Activated CD4-positive, alpha-beta T cell treated with anti-CD3 and anti-CD28 coated beads, Interleukin-2, amount 10 ng/mL, durations not matched to agents 7 days and 5 days (primary cell): Measurements from ENCODE around the gene BHLHE40. TPM values are rescaled to one million over a fixed set of nuclear protein-coding genes. Genes with fewer than 3 reads are reported as not detected.

Source experiments
- CTCF ChIA-PET: fragments of 350-600 bp; sonication (Branson Sonifier 250); formaldehyde crosslinking; loops from one replicate; lab custom pipeline; 2021; ENCODE audit warnings: antibody characterized with exemption; lab: Charles Lee
- POLR2A ChIA-PET: fragments of 350-600 bp; sonication (Branson Sonifier 250); formaldehyde crosslinking; loops from one replicate; lab custom pipeline; 2021; ENCODE audit warnings: antibody characterized with exemption; lab: Charles Lee
- DNase-seq: peaks from one replicate; pipeline ENCODE4 v3.0.0-alpha.2; 2020
- H3K27ac Mint-ChIP-seq: one replicate; pipeline ENCODE4 v1.8.0; 2021; ENCODE audit warnings: mild to moderate bottlenecking, moderate library complexity, mixed read lengths
- H3K27me3 Mint-ChIP-seq: one replicate; pipeline ENCODE4 v1.8.0; 2021; ENCODE audit warnings: mixed read lengths
- H3K36me3 Mint-ChIP-seq: one replicate; pipeline ENCODE4 v1.8.0; 2021; ENCODE audit warnings: low read depth, mixed read lengths
- H3K4me1 Mint-ChIP-seq: one replicate; pipeline ENCODE4 v1.8.0; 2021; ENCODE audit warnings: mixed read lengths
- H3K4me3 Mint-ChIP-seq: one replicate; pipeline ENCODE4 v1.8.0; 2021; ENCODE audit warnings: mild to moderate bottlenecking, moderate library complexity, mixed read lengths
- H3K9me3 Mint-ChIP-seq: one replicate; pipeline ENCODE4 v1.8.0; 2021; ENCODE audit warnings: mixed read lengths
- total RNA-seq, 2 experiments: library from RNA; stranded (reverse); gene quantifications; one replicate each; pipeline ENCODE4 v1.2.3, GENCODE V29; 2021

Gene BHLHE40
- total RNA-seq, 2 experiments from 2014 or later: 105 to 112 TPM

GRCh38 chr3:5019411-5020241 lies 40.4 kb downstream of the BHLHE40 start:
- peaks cover under 1% of the 10 kb centered on the region for H3K27me3 Mint-ChIP-seq
- peaks cover 2% of the 10 kb centered on the region for H3K36me3 Mint-ChIP-seq
- peak; percentile 88 for DNase-seq
- ChIA-PET CTCF (interaction anchor here (0.6 to 3.6 kb wide), 9 partner anchors 17 to 304 kb away, joined by 3 to 23 read pairs (median 3); partner anchors contain the start of gene BHLHE40), POLR2A (interaction anchor here (1.3 kb wide), 1 partner anchor 41 kb away, joined by 5 read pairs; no protein-coding TSS in a partner anchor)
- peak overlapping the region; percentile 0 for H3K4me3 Mint-ChIP-seq
- H3K27ac Mint-ChIP-seq: peak overlapping the region; percentile 47
- H3K9me3 Mint-ChIP-seq: no peaks in the 10 kb centered on the region
- peaks cover 75% of the 10 kb centered on the region for H3K4me1 Mint-ChIP-seq

GRCh38 chr3:5020242-5020722 lies 41.0 kb downstream of the BHLHE40 start:
- Mint-ChIP-seq H3K36me3 (no peaks in the 10 kb centered on the region), H3K27me3 (no peaks in the 10 kb centered on the region), H3K4me3 (no peak overlapping the region), H3K9me3 (no peaks in the 10 kb centered on the region), H3K4me1 (peaks cover 71% of the 10 kb centered on the region), H3K27ac (no peak overlapping the region)
- ChIA-PET POLR2A (no interaction called here), CTCF (interaction anchor here (1.4 to 5.3 kb wide), 4 partner anchors 9 to 40 kb away, joined by 3 to 26 read pairs (median 22); partner anchors contain the start of gene BHLHE40)
- DNase-seq: no peak

GRCh38 chr3:5021116-5022092 lies 42.2 kb downstream of the BHLHE40 start:
- CTCF ChIA-PET: interaction anchor here (0.6 to 5.3 kb wide), 14 partner anchors 8 to 310 kb away, joined by 3 to 26 read pairs (median 6); partner anchors contain the start of gene BHLHE40
- Mint-ChIP-seq H3K4me1 (peaks cover 67% of the 10 kb centered on the region), H3K9me3 (no peaks in the 10 kb centered on the region), H3K27ac (peak overlapping the region; percentile 63), H3K4me3 (no peak overlapping the region), H3K27me3 (no peaks in the 10 kb centered on the region), H3K36me3 (no peaks in the 10 kb centered on the region)
- no peak for DNase-seq
- POLR2A ChIA-PET: interaction anchor here (1.6 kb wide), 1 partner anchor 41 kb away, joined by 6 read pairs; the partner anchor contains the start of gene BHLHE40

- CTCF ChIA-PET: interaction anchor here (0.7 to 5.3 kb wide), 15 partner anchors 7 to 311 kb away, joined by 3 to 26 read pairs (median 6); partner anchors contain the start of gene BHLHE40
Observed at GRCh38 chr3:5022187-5022965, 43.1 kb downstream of the BHLHE40 start.

GRCh38 chr3:5022966-5023776 lies 43.9 kb downstream of the BHLHE40 start:
- DNase-seq: no peak
- Mint-ChIP-seq H3K9me3 (no peaks in the 10 kb centered on the region), H3K36me3 (no peaks in the 10 kb centered on the region), H3K4me1 (peaks cover 66% of the 10 kb centered on the region), H3K4me3 (no peak overlapping the region), H3K27me3 (no peaks in the 10 kb centered on the region), H3K27ac (no peak overlapping the region)
- CTCF ChIA-PET: interaction anchor here (0.9 to 5.3 kb wide), 12 partner anchors 9 to 312 kb away, joined by 3 to 26 read pairs (median 6); partner anchors contain the start of gene BHLHE40
- POLR2A ChIA-PET: interaction anchor here (0.6 to 1.0 kb wide), 2 partner anchors 39 to 180 kb away, joined by 3 read pairs; no protein-coding TSS in a partner anchor

More at GRCh38 chr3:5022187-5022965, 43.1 kb downstream of the BHLHE40 start:
- Mint-ChIP-seq H3K9me3 (no peaks in the 10 kb centered on the region), H3K4me3 (no peak overlapping the region), H3K27ac (peak overlapping the region; percentile 68), H3K36me3 (no peaks in the 10 kb centered on the region), H3K27me3 (no peaks in the 10 kb centered on the region), H3K4me1 (peaks cover 65% of the 10 kb centered on the region)
- DNase-seq: no peak
- POLR2A ChIA-PET: interaction anchor here (0.6 to 1.6 kb wide), 4 partner anchors 38 to 179 kb away, joined by 3 to 6 read pairs (median 4); partner anchors contain the start of gene BHLHE40

- Mint-ChIP-seq H3K4me3 (no peak overlapping the region), H3K27ac (no peak overlapping the region), H3K27me3 (no peaks in the 10 kb centered on the region), H3K36me3 (no peaks in the 10 kb centered on the region), H3K9me3 (no peaks in the 10 kb centered on the region), H3K4me1 (peaks cover 59% of the 10 kb centered on the region)
- POLR2A ChIA-PET: interaction anchor here (1.0 kb wide), 1 partner anchor 40 kb away, joined by 3 read pairs; no protein-coding TSS in a partner anchor
- CTCF ChIA-PET: interaction anchor here (0.9 to 5.3 kb wide), 10 partner anchors 8 to 312 kb away, joined by 3 to 26 read pairs (median 5); partner anchors contain the start of gene BHLHE40
- no peak for DNase-seq
Observed at GRCh38 chr3:5023777-5024346, 44.6 kb downstream of the BHLHE40 start.

- peaks cover 2% of the 10 kb centered on the region for H3K9me3 Mint-ChIP-seq
- DNase-seq: no peak
- ChIA-PET CTCF (interaction anchor here (0.6 to 2.7 kb wide), 16 partner anchors 8 to 557 kb away, joined by 3 to 11 read pairs (median 6); no protein-coding TSS in a partner anchor), POLR2A (interaction anchor here (0.8 to 1.3 kb wide), 2 partner anchors 42 to 47 kb away, joined by 4 to 5 read pairs; no protein-coding TSS in a partner anchor)
- H3K4me3 Mint-ChIP-seq: peak overlapping the region; percentile 38
- H3K27me3 Mint-ChIP-seq: peaks cover 2% of the 10 kb centered on the region
- H3K27ac Mint-ChIP-seq: peak overlapping the region; percentile 64
- H3K4me1 Mint-ChIP-seq: peaks cover 45% of the 10 kb centered on the region
- H3K36me3 Mint-ChIP-seq: no peaks in the 10 kb centered on the region
Observed at GRCh38 chr3:5026046-5026362, 46.8 kb downstream of the BHLHE40 start.

- Mint-ChIP-seq H3K27me3 (peaks cover 2% of the 10 kb centered on the region), H3K4me1 (peaks cover 31% of the 10 kb centered on the region)
Observed at GRCh38 chr3:5029715-5030114, 50.5 kb downstream of the BHLHE40 start.

GRCh38 chr3:5030152-5030551 lies 50.9 kb downstream of the BHLHE40 start:
- H3K36me3 Mint-ChIP-seq: no peaks in the 10 kb centered on the region
- ChIA-PET CTCF (interaction anchor here (0.8 to 1.5 kb wide), 5 partner anchors 9 to 50 kb away, joined by 3 to 4 read pairs (median 3); partner anchors contain the start of gene BHLHE40), POLR2A (no interaction called here)
- H3K27me3 Mint-ChIP-seq: peaks cover 2% of the 10 kb centered on the region
- peaks cover 35% of the 10 kb centered on the region for H3K4me1 Mint-ChIP-seq
- DNase-seq: no peak
- H3K27ac Mint-ChIP-seq: no peak overlapping the region
- no peak overlapping the region for H3K4me3 Mint-ChIP-seq
- H3K9me3 Mint-ChIP-seq: peaks cover 2% of the 10 kb centered on the region

More at GRCh38 chr3:5029715-5030114, 50.5 kb downstream of the BHLHE40 start:
- H3K9me3 Mint-ChIP-seq: peaks cover 2% of the 10 kb centered on the region
- DNase-seq: no peak
- H3K4me3 Mint-ChIP-seq: no peak overlapping the region
- H3K27ac Mint-ChIP-seq: no peak overlapping the region
- ChIA-PET CTCF (interaction anchor here (0.6 to 1.5 kb wide), 7 partner anchors 8 to 50 kb away, joined by 3 to 4 read pairs (median 3); partner anchors contain the start of gene BHLHE40), POLR2A (no interaction called here)
- no peaks in the 10 kb centered on the region for H3K36me3 Mint-ChIP-seq

GRCh38 chr3:5032844-5033243 lies 53.6 kb downstream of the BHLHE40 start:
- H3K4me1 Mint-ChIP-seq: peaks cover 25% of the 10 kb centered on the region
- POLR2A ChIA-PET: interaction anchor here (0.9 kb wide), 1 partner anchor 47 kb away, joined by 3 read pairs; no protein-coding TSS in a partner anchor
- CTCF ChIA-PET: interaction anchor here (0.7 to 1.6 kb wide), 6 partner anchors 10 to 321 kb away, joined by 3 to 8 read pairs (median 3); no protein-coding TSS in a partner anchor

More at GRCh38 chr3:5032844-5033243, 53.6 kb downstream of the BHLHE40 start:
- Mint-ChIP-seq H3K4me3 (no peak overlapping the region), H3K36me3 (no peaks in the 10 kb centered on the region), H3K9me3 (peaks cover 2% of the 10 kb centered on the region), H3K27ac (no peak overlapping the region), H3K27me3 (peaks cover 2% of the 10 kb centered on the region)
- DNase-seq: no peak
